HG02870 (cell line): ENCODE data around the gene ICAM2.
A peak's percentile ranks its signal among the peaks of the same experiment; 100 is the strongest.
"Not testable (repeated sequence)": the region's sequence is repeated elsewhere in the genome, so short reads cannot be mapped to it uniquely, and the experiment has no call there.

Experiments used
- ATAC-seq: cut with Tn5 transposase; IDR thresholded peaks from one replicate; pipeline ENCODE4 v1.9.1; 2021; ENCODE audit warnings: mild to moderate bottlenecking, moderate library complexity; ENCODE audit not compliant: unreplicated experiment

Gene ICAM2

GRCh38 chr17:63998050-63998720 lies 22.2 kb downstream of the ICAM2 start, which contains the start of gene PRR29:
Gene PRR29 (plus strand): TSS chr17:63998351. CDS start chr17:63998365, 14 bp downstream.
- peak; percentile 48 for ATAC-seq

GRCh38 chr17:63997341-63998048 lies 22.9 kb downstream of the ICAM2 start:
- ATAC-seq: no peak

GRCh38 chr17:63996430-63997182 lies 23.8 kb downstream of the ICAM2 start:
- ATAC-seq: no peak

- ATAC-seq: no peak
These were observed 24.8 kb downstream of the ICAM2 start for GRCh38 chr17:63995626-63996025.

GRCh38 chr17:63993368-63993985 lies 27.0 kb downstream of the ICAM2 start:
- no peak for ATAC-seq

GRCh38 chr17:63991611-63992010 lies 28.8 kb downstream of the ICAM2 start:
- ATAC-seq: no peak

GRCh38 chr17:63989622-63990345 lies 30.6 kb downstream of the ICAM2 start:
- no peak for ATAC-seq

- ATAC-seq: no peak
These were observed 31.5 kb downstream of the ICAM2 start for GRCh38 chr17:63988741-63989621.

GRCh38 chr17:63988127-63988478 lies 32.3 kb downstream of the ICAM2 start:
- ATAC-seq: no peak

GRCh38 chr17:63987221-63988126 lies 33.0 kb downstream of the ICAM2 start:
- ATAC-seq: no peak

GRCh38 chr17:63986821-63987220 lies 33.6 kb downstream of the ICAM2 start:
- ATAC-seq: no peak

- ATAC-seq: no peak
These were observed 34.9 kb downstream of the ICAM2 start for GRCh38 chr17:63985387-63986140.

GRCh38 chr17:63984651-63985386 lies 35.6 kb downstream of the ICAM2 start:
- no peak for ATAC-seq

GRCh38 chr17:63984236-63984635 lies 36.2 kb downstream of the ICAM2 start:
- no peak for ATAC-seq

GRCh38 chr17:63983320-63983719 lies 37.1 kb downstream of the ICAM2 start:
- ATAC-seq: no peak

GRCh38 chr17:63982641-63983040 lies 37.8 kb downstream of the ICAM2 start:
- not testable (repeated sequence) for ATAC-seq
